Body of pancreas (tissue), 4 donors: ENCODE measurements around the gene ENTREP3. TPM values are rescaled to one million over a fixed set of nuclear protein-coding genes. Genes with fewer than 3 reads are reported as not detected.
"Not testable (repeated sequence)": the region's sequence is repeated elsewhere in the genome, so short reads cannot be mapped to it uniquely, and the experiment has no call there.

ENCODE experiments used
- ATAC-seq: fragments of 150-250 bp; one replicate; pipeline ENCODE4 v1.9.1; 2016
- DNase-seq, 4 donors: peaks; one replicate each; pipeline ENCODE4 v3.0.0-alpha.2; 2019
- H3K27ac ChIP-seq, 4 donors: fragments of 200-600 bp; sonication (generic); 1 replicate in 3 of 4; 2 replicates in 1 of 4; pipeline versions ENCODE4 v1.5.1 to v1.6.1; 2016 to 2019; ENCODE audit warnings: mild to moderate bottlenecking in 1 of 4, mixed read lengths in 1 of 4, moderate library complexity in 1 of 4
- H3K27me3 ChIP-seq, 2 donors: fragments of 200-600 bp; sonication (generic); one replicate each; pipeline ENCODE4 v1.6.0; 2016; ENCODE audit warnings: mild to moderate bottlenecking in 1 of 2
- H3K36me3 ChIP-seq, 2 donors: fragments of 200-600 bp; sonication (generic); replicated peaks in 1 of 2; 2 replicates each; pipeline ENCODE4 v1.5.1; 2016; ENCODE audit warnings: low read depth in 2 of 2; ENCODE audit not compliant: insufficient read depth in 1 of 2
- H3K4me1 ChIP-seq: fragments of 200-600 bp; sonication (generic); one replicate; pipeline ENCODE4 v1.6.0; 2016
- H3K4me3 ChIP-seq, 2 donors: fragments of 200-600 bp; sonication (generic); 1 replicate in 1 of 2; 2 replicates in 1 of 2; pipeline ENCODE4 v1.5.1; 2016 to 2019
- H3K9me3 ChIP-seq, 3 donors: fragments of 200-600 bp; sonication (generic); 1 replicate in 2 of 3; 2 replicates in 1 of 3; pipeline ENCODE4 v1.5.1; 2016
- POLR2A ChIP-seq, 3 donors: fragments of 450-650 bp; IDR thresholded peaks; one replicate each; pipeline ENCODE4 v1.6.1; 2016; ENCODE audit warnings: antibody characterized with exemption in 3 of 3, mild to moderate bottlenecking in 2 of 3
- WGBS, 2 donors: methylation state at CpG; one replicate each; pipeline ENCODE4 v1.1.5; 2017; 5-methylcytosine and 5-hydroxymethylcytosine counted together
- intact Hi-C: fragments of 100-400 bp; cut with DNase I; formaldehyde crosslinking; loops from one replicate; pipeline ENCODE4 v1.15.1; 2023
- total RNA-seq, 2 donors: library from RNA; depleted of rRNA; stranded (reverse); fragments of >200 nt; gene quantifications; one replicate each; pipeline ENCODE4 v1.1.0, GENCODE V29; 2016
- TF ChIP-seq, protein P1 (sequence below), 7 experiments: fragments of 450-650 bp in 4 of 7; fragments of 200-600 bp in 3 of 7; sonication (generic) in 3 of 7; IDR thresholded peaks; one replicate each; pipeline ENCODE4 v1.5.1; 2016 to 2019; ENCODE audit warnings: antibody characterized with exemption in 7 of 7

ENTREP3 gene
- total RNA-seq, 2 donors from 2014 or later: 6.2 to 12.2 TPM

DNA sequence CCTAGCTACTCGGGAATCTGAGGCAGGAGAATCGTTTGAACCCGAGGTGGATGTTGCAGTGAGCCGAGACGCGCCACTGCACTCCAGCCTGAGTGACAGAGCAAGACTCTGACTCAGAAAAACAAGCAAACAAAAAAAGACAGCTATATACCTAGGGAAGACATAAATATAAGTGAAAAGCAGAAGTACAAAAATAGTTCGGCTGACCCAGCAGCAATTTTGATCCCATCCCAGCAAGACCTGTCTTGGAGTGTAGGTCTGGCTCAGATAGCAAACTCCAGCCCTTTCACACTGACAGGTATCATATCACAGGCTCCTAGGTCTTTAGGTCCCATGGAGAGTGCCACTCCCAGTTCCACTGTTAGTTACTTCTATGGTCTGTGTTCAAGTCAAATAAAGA lies 32.2 kb downstream of the ENTREP3 start:
- no peak overlapping the region for H3K27ac ChIP-seq
- intact Hi-C loops: loop anchor here (10.0 kb wide), 1 partner anchor 48 kb away; the partner anchor contains the start of genes KRTCAP2 and TRIM46

DNA sequence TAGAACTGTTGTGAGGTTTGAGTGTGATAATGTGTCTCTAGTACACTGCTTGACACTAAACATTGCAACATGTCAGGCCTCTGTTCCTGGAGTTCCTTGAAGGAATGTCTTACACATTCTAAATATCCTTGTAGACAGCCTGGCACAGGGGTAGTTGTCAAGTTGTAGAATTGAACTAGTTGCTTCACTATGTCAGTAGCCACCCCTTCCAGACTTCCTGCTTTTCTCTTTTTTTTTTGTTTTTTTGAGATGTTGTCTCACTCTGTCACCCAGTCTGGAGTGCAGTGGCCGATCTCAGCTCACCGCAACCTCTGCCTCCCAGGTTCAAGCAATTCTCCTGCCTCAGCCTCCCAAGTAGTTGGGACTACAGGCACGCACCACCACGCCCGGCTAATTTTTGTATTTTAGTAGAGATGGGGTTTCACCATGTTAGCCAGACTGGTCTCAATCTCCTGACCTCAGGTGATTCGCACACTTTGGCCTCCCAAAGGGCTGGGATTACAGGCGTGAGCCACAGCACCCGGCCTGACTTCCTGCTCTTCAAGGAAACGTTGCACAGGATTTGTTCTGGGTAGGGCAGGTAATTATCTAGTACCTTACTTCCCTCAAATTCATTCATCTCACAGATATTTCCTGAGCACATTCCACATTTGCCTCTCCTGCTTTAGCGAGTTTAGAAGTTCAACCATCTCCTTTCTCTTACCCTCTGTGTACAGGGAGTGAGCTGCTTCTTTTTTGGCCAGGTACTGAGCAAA lies 34.9 kb downstream of the ENTREP3 start:
- H3K27me3 ChIP-seq, H3K4me3 ChIP-seq, H3K36me3 ChIP-seq, H3K9me3 ChIP-seq, DNase-seq, ATAC-seq: not testable (repeated sequence)
- peak overlapping the region in 1 of 4 donors; percentile 21 for H3K27ac ChIP-seq
- intact Hi-C loops: loop anchor here (10.0 kb wide), 1 partner anchor 46 kb away; the partner anchor contains the start of genes KRTCAP2 and TRIM46
- H3K4me1 ChIP-seq: peaks cover 13% of the 10 kb centered on the region
- WGBS, 2 donors: 87 to 88% methylated on average over 10 of the region's 10 CpGs

More for the DNA sequence above, 32.2 kb downstream of the ENTREP3 start:
- DNase-seq (no peak), ATAC-seq (no peak)
- H3K36me3 ChIP-seq: no peaks in the 10 kb centered on the region
- H3K4me1 ChIP-seq: peaks cover 29% of the 10 kb centered on the region
- 52 to 72% methylated on average over 7 of the region's 7 CpGs for WGBS, 2 donors
- no peaks in the 10 kb centered on the region for H3K27me3 ChIP-seq
- TF ChIP-seq, protein P1, sequence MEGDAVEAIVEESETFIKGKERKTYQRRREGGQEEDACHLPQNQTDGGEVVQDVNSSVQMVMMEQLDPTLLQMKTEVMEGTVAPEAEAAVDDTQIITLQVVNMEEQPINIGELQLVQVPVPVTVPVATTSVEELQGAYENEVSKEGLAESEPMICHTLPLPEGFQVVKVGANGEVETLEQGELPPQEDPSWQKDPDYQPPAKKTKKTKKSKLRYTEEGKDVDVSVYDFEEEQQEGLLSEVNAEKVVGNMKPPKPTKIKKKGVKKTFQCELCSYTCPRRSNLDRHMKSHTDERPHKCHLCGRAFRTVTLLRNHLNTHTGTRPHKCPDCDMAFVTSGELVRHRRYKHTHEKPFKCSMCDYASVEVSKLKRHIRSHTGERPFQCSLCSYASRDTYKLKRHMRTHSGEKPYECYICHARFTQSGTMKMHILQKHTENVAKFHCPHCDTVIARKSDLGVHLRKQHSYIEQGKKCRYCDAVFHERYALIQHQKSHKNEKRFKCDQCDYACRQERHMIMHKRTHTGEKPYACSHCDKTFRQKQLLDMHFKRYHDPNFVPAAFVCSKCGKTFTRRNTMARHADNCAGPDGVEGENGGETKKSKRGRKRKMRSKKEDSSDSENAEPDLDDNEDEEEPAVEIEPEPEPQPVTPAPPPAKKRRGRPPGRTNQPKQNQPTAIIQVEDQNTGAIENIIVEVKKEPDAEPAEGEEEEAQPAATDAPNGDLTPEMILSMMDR (IDR thresholded peaks at IDR 0.05): no peak
- TF ChIP-seq POLR2A (IDR thresholded peaks at IDR 0.05): no peak
- no peaks in the 10 kb centered on the region for H3K9me3 ChIP-seq
- no peak overlapping the region for H3K4me3 ChIP-seq

DNA sequence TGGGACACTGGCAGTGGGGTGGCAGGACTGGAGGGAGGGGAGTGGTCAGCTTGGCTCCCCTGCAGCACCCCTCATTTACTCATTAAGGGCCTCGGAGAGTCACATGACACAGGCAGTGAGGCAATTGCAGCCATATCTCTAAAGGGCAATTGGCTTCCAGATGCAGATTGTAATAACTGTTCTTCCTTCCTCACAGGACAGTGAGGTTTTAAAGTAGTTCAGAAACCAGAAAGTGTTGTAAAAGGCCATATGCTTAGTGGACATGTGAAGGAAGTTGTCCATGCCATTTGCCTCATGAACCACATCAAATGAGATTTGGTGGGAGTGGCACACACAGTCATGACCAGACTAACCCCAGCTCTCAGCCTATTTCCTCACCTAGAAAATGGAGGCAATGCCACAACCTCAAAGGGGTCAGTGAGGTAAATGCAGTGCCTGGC lies 35.7 kb downstream of the ENTREP3 start:
- intact Hi-C loops: loop anchor here (10.0 kb wide), 1 partner anchor 45 kb away; the partner anchor contains the start of genes KRTCAP2 and TRIM46
- no peak for TF ChIP-seq POLR2A (IDR thresholded peaks at IDR 0.05)
- TF ChIP-seq, protein P1 (IDR thresholded peaks at IDR 0.05): no peak
- 10% methylated on average over 1 of the region's 1 CpG; no CpG with 5 or more reads in 1 of the 2 donors for WGBS, 2 donors
- H3K4me3 ChIP-seq: no peak overlapping the region
- no peaks in the 10 kb centered on the region for H3K27me3 ChIP-seq
- peaks cover 13% of the 10 kb centered on the region for H3K4me1 ChIP-seq
- H3K27ac ChIP-seq: peak overlapping the region in 1 of 4 donors; percentile 24
- no peaks in the 10 kb centered on the region for H3K36me3 ChIP-seq
- peak; percentile 63 for ATAC-seq
- no peaks in the 10 kb centered on the region for H3K9me3 ChIP-seq
- DNase-seq: peak in 3 of 4 donors; percentile 39 to 60 (median 47)

DNA sequence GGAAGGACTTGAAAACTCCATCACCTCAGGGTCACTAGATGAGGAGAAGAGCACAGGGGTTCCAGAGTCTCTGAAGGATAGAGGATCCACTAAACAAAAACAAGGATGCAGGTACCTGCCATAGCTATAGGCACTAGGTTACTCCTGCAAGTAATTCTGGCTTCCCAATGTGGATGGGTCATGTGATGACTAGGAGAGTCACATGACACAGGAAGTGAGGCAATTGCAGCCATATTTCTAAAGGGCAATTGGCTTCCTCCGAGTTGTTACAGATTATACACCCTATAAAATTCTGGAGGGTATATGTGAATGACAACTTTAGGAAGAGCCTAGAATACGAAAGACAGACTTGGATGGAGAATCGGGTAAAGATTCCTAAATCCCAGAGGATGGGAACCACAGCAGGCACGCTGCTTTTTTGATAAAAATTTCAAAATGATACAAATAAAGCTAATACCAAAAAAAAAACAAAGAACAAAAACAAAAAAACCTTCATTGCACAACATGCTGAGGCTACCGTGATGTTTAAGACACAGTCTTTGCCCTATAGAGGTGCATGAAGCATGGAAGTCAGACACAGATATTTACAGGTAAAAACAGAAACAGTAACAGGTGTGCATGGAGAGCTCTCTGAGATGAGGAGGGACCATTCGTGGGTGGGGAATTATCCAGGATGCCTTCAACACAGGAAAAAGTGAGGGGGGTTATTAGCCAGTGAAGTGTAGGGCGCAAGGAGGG lies 36.3 kb downstream of the ENTREP3 start:
- 32 to 44% methylated on average over 7 of the region's 7 CpGs for WGBS, 2 donors

DNA sequence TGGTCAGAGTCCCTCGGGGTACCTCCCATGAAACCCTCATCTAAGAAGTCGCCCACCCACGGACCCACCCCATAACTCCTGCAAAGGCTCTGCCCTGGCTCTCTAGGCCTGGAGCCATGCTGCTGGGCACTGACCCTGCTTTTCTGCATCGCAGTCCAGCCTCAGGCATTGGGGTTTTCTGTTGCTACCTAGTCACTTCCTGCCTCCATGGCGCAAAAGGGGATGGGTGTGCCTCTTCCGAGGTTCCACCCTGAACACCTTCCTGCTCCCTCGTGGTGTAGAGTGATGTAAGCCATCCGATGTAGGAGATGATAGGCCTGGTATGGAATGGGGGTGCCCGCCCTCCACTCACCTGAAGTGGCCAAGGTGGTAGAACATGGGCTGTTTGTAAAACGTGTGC lies 40.6 kb downstream of the ENTREP3 start:
- H3K27ac ChIP-seq, DNase-seq, H3K9me3 ChIP-seq, H3K4me3 ChIP-seq, H3K36me3 ChIP-seq, H3K27me3 ChIP-seq, intact Hi-C loops, ATAC-seq: not testable (repeated sequence)
- peaks cover 11% of the 10 kb centered on the region for H3K4me1 ChIP-seq
- 31 to 80% methylated on average over 3 to 5 of the region's 10 CpGs for WGBS, 2 donors

More for the DNA sequence above, 36.3 kb downstream of the ENTREP3 start:
- ATAC-seq: peak; percentile 82
- TF ChIP-seq, protein P1 (IDR thresholded peaks at IDR 0.05): no peak
- no peak for TF ChIP-seq POLR2A (IDR thresholded peaks at IDR 0.05)
- Histone ChIP-seq H3K4me3 (no peak overlapping the region), H3K36me3 (no peaks in the 10 kb centered on the region), H3K27me3 (no peaks in the 10 kb centered on the region), H3K9me3 (no peaks in the 10 kb centered on the region), H3K4me1 (peaks cover 13% of the 10 kb centered on the region), H3K27ac (peak overlapping the region in 1 of 4 donors; percentile 24)
- intact Hi-C loops: no loop called here
- peak; percentile 62 to 76 (median 69) for DNase-seq

DNA sequence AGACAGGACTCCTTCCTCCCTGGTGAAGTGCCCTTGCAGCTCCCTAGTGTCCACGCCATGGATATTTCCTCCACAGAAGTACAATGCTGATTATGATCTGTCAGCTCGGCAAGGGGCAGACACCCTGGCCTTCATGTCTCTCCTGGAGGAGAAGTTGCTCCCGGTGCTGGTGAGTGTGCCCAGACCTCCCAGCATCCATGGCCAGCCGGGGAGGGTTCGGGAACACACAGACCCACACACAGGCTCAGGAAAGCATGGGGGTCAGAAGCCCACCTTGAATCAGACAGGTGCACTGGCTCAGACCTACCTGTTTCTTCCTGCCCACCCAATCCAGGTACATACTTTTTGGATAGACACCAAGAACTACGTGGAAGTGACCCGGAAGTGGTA lies 43.2 kb downstream of the ENTREP3 start:
- H3K36me3 ChIP-seq, H3K27ac ChIP-seq, H3K27me3 ChIP-seq, intact Hi-C loops, H3K4me3 ChIP-seq, ATAC-seq, DNase-seq, H3K9me3 ChIP-seq: not testable (repeated sequence)
- H3K4me1 ChIP-seq: peaks cover 19% of the 10 kb centered on the region
- WGBS, 2 donors: 81 to 88% methylated on average over 3 to 5 of the region's 7 CpGs

DNA sequence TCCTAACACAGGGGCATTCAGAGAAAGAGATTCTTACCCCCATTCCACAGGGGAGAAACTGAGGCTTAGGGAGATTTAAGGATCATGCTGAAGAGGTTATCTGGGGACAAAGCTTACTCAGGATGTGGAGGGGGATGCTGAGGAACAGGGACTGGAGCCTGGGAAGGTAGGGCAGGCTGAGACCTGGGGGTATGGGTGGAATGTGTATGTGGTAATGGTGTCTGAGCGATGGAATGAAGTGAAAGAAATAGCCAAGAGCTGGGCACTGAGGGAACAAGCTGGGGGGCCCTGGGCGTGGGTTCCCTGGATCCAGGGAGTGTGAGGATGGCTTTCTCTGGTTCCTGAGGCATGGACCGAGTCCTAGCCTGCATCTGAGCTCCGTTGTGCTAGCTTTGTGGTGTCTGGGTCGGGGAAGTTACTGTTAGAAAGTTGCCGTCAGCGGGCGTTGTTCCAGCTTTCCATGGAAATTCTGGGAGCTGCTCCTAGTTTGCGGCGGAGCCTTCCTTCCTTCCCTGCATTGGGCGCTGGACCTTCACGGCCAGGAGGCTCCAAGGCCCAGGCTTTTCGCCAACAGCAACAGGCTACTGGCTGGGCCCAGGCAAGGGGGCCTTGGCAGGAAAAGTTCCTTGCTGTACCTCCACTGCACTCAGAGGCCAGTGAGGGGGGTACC lies 43.8 kb downstream of the ENTREP3 start:
- intact Hi-C loops, H3K9me3 ChIP-seq, DNase-seq, H3K4me3 ChIP-seq, ATAC-seq, H3K27me3 ChIP-seq, H3K27ac ChIP-seq, H3K36me3 ChIP-seq: not testable (repeated sequence)
- WGBS, 2 donors: 67 to 89% methylated on average over 6 to 10 of the region's 13 CpGs
- peaks cover 23% of the 10 kb centered on the region for H3K4me1 ChIP-seq
